Fibroblast of skin of left quadriceps (primary cell): ENCODE results near the gene BLTP3B.

Source experiments
- DNase-seq, 2 experiments: peaks; one replicate each; pipeline ENCODE4 v3.0.0-alpha.2; 2013; ENCODE audit warnings: low read depth in 2 of 2

The BLTP3B gene

GRCh38 chr12:100164153-100164704 is 21.6 kb upstream of the BLTP3B start:
- no peak for DNase-seq

- DNase-seq, result peak in 1 of 2 experiments; percentile 2
These were observed 20.9 kb upstream of the BLTP3B start for GRCh38 chr12:100163416-100164152.

- no peak for DNase-seq
These were observed 16.9 kb upstream of the BLTP3B start for GRCh38 chr12:100159391-100160104.

- no peak for DNase-seq
These were observed 15.9 kb upstream of the BLTP3B start for GRCh38 chr12:100158535-100158934.

GRCh38 chr12:100157427-100157821 is 14.8 kb upstream of the BLTP3B start:
- no peak for DNase-seq

- DNase-seq, result no peak
These were observed 14.2 kb upstream of the BLTP3B start for GRCh38 chr12:100156731-100157426.

- DNase-seq, result peak in 1 of 2 experiments; percentile 21
These were observed 12.0 kb upstream of the BLTP3B start for GRCh38 chr12:100154474-100155247.

GRCh38 chr12:100153131-100153530 is 10.5 kb upstream of the BLTP3B start:
- no peak for DNase-seq

GRCh38 chr12:100151769-100152168 is 9.1 kb upstream of the BLTP3B start:
- DNase-seq, result no peak

GRCh38 chr12:100146252-100146651 is 3.6 kb upstream of the BLTP3B start:
- no peak for DNase-seq

GRCh38 chr12:100145643-100146042 is 3.0 kb upstream of the BLTP3B start:
- no peak for DNase-seq

- no peak for DNase-seq
These were observed 450 bp downstream of the BLTP3B start for GRCh38 chr12:100141998-100142850.

- peak; percentile 54 to 64 for DNase-seq
These were observed 1.0 kb downstream of the BLTP3B start for GRCh38 chr12:100141666-100141997.

- DNase-seq, result no peak
These were observed 3.9 kb downstream of the BLTP3B start for GRCh38 chr12:100138803-100139098.

- no peak for DNase-seq
These were observed 4.4 kb downstream of the BLTP3B start for GRCh38 chr12:100138048-100138802.

- no peak for DNase-seq
These were observed 9.5 kb downstream of the BLTP3B start for GRCh38 chr12:100133200-100133599.

- DNase-seq, result no peak
These were observed 14.2 kb downstream of the BLTP3B start for GRCh38 chr12:100128512-100128908.

GRCh38 chr12:100127766-100128511 is 14.7 kb downstream of the BLTP3B start:
- peak; percentile 52 to 62 for DNase-seq

GRCh38 chr12:100123316-100124095 is 19.2 kb downstream of the BLTP3B start:
- no peak for DNase-seq
